GM23338 (cell line): ENCODE data around the gene EFCAB12. TPM values are rescaled to one million over a fixed set of nuclear protein-coding genes. Genes with fewer than 3 reads are reported as not detected.

ENCODE experiments used
- ATAC-seq: fragments of 200-7000 bp; cut with Tn5 transposase; 3 replicates; pipeline ENCODE4 v1.9.1; 2020
- DNase-seq: peaks from one replicate; pipeline ENCODE4 v3.0.0-alpha.2; 2015; ENCODE audit warnings: low spot score
- H2AFZ ChIP-seq: fragments of 200-600 bp; sonication (generic); 2 replicates; pipeline ENCODE4 v1.8.0; 2016; ENCODE audit warnings: antibody characterized with exemption, mild to moderate bottlenecking, moderate library complexity
- H3F3A ChIP-seq: fragments of 200-600 bp; sonication (generic); replicated peaks from 2 replicates; pipeline ENCODE4 v1.8.0; 2017; ENCODE audit warnings: antibody characterized with exemption, mixed run types, low read depth
- H3K27ac ChIP-seq: fragments of 200-600 bp; sonication (generic); 2 replicates; pipeline ENCODE4 v1.6.1; 2016; ENCODE audit warnings: low read depth
- H3K27me3 ChIP-seq: fragments of 200-600 bp; sonication (generic); 2 replicates; pipeline ENCODE4 v1.8.0; 2016; ENCODE audit warnings: mild to moderate bottlenecking, mixed run types, moderate library complexity; ENCODE audit not compliant: insufficient read depth
- H3K36me3 ChIP-seq: fragments of 200-600 bp; sonication (generic); 2 replicates; pipeline ENCODE4 v1.8.0; 2016; ENCODE audit warnings: mild to moderate bottlenecking; ENCODE audit not compliant: insufficient read depth
- H3K4me1 ChIP-seq: fragments of 200-600 bp; sonication (generic); 2 replicates; pipeline ENCODE4 v1.8.0; 2016; ENCODE audit warnings: mild to moderate bottlenecking, moderate library complexity; ENCODE audit not compliant: insufficient read depth
- H3K4me2 ChIP-seq: fragments of 200-600 bp; sonication (generic); 2 replicates; pipeline ENCODE4 v1.7.1; 2017; ENCODE audit warnings: mixed run types
- H3K4me3 ChIP-seq: fragments of 200-600 bp; sonication (generic); 2 replicates; pipeline ENCODE4 v1.6.1; 2016; ENCODE audit warnings: mixed run types
- H3K79me2 ChIP-seq: fragments of 200-600 bp; sonication (generic); replicated peaks from 2 replicates; pipeline ENCODE4 v1.8.0; 2017; ENCODE audit warnings: mild to moderate bottlenecking; ENCODE audit not compliant: insufficient read depth
- H3K9me2 ChIP-seq: fragments of 200-600 bp; sonication (generic); 2 replicates; pipeline ENCODE4 v1.8.0; 2017; ENCODE audit not compliant: insufficient read depth
- H4K20me1 ChIP-seq: fragments of 200-600 bp; sonication (generic); replicated peaks from 2 replicates; pipeline ENCODE4 v1.8.0; 2017; ENCODE audit warnings: mild to moderate bottlenecking; ENCODE audit not compliant: insufficient read depth
- H3K27ac Mint-ChIP-seq: 2 replicates; pipeline ENCODE4 v1.8.0; 2020; ENCODE audit warnings: inconsistent platforms, mild to moderate bottlenecking, moderate library complexity, mixed read lengths
- H3K27me3 Mint-ChIP-seq: 3 replicates; pipeline ENCODE4 v1.8.0; 2022; ENCODE audit warnings: low read depth, mild to moderate bottlenecking, moderate library complexity, mixed read lengths, inconsistent platforms; ENCODE audit not compliant: insufficient read depth, poor library complexity
- H3K36me3 Mint-ChIP-seq: 3 replicates; pipeline ENCODE4 v1.8.0; 2021; ENCODE audit warnings: low read depth, mild to moderate bottlenecking, inconsistent platforms, moderate library complexity, mixed read lengths
- H3K4me1 Mint-ChIP-seq: 3 replicates; pipeline ENCODE4 v1.8.0; 2020; ENCODE audit warnings: mild to moderate bottlenecking, inconsistent platforms, mixed read lengths
- H3K4me3 Mint-ChIP-seq: 3 replicates; pipeline ENCODE4 v1.8.0; 2021; ENCODE audit warnings: moderate library complexity, mild to moderate bottlenecking, inconsistent platforms, mixed read lengths
- H3K9me3 Mint-ChIP-seq: 3 replicates; pipeline ENCODE4 v1.8.0; 2020; ENCODE audit warnings: moderate library complexity, mild to moderate bottlenecking, inconsistent platforms, mixed read lengths
- CTCF ChIP-seq, 2 experiments: fragments of 200-600 bp in 1 of 2; sonication (generic) in 1 of 2; conservative IDR thresholded peaks; 2 replicates each; pipeline versions ENCODE4 v1.5.1 to v1.6.1; 2016 to 2017; ENCODE audit warnings: antibody characterized with exemption in 2 of 2, low read depth in 2 of 2, mild to moderate bottlenecking in 2 of 2, moderate library complexity in 1 of 2
- EZH2 ChIP-seq: fragments of 200-600 bp; sonication (generic); IDR thresholded peaks from one replicate; pipeline ENCODE4 v1.8.0; 2017; ENCODE audit warnings: antibody characterized with exemption, mild to moderate bottlenecking, low read depth; ENCODE audit not compliant: unreplicated experiment
- JUNB ChIP-seq: IDR thresholded peaks from one replicate; pipeline ENCODE4 v1.6.1; 2016; ENCODE audit warnings: antibody characterized with exemption; ENCODE audit not compliant: unreplicated experiment
- NANOG ChIP-seq: IDR thresholded peaks from 2 replicates; pipeline ENCODE4 v1.6.1; 2016; ENCODE audit warnings: antibody characterized with exemption, borderline replicate concordance
- STAT1 ChIP-seq: IDR thresholded peaks from one replicate; pipeline ENCODE4 v1.6.1; 2016; ENCODE audit warnings: antibody characterized with exemption; ENCODE audit not compliant: unreplicated experiment
- ZNF114 ChIP-seq: fragments of 250-450 bp; sonication (Bioruptor Pico); IDR thresholded peaks from 2 replicates; pipeline ENCODE4 v1.5.0; 2020; ENCODE audit warnings: mild to moderate bottlenecking, moderate library complexity
- ZNF331 ChIP-seq: fragments of 250-450 bp; sonication (Bioruptor Pico); IDR thresholded peaks from 2 replicates; pipeline ENCODE4 v1.5.0; 2020; ENCODE audit warnings: low read depth, mild to moderate bottlenecking, moderate library complexity
- ZNF462 ChIP-seq: fragments of 250-450 bp; sonication (Bioruptor Pico); IDR thresholded peaks from 2 replicates; pipeline ENCODE4 v1.5.0; 2020; ENCODE audit warnings: mild to moderate bottlenecking, moderate library complexity
- polyA plus RNA-seq: library from polyadenylated mRNA; unstranded; fragments of >200 nt; fragmentation: Nextera tagmentation; extraction: Ambion mirVana; gene quantifications from 2 replicates; pipeline ENCODE4 v1.2.1, GENCODE V29; 2016
- total RNA-seq: library from RNA; depleted of rRNA; stranded (reverse); fragments of >200 nt; shearing (Covaris generic); gene quantifications from 2 replicates; pipeline ENCODE4 v1.2.3, GENCODE V29; 2014

EFCAB12 gene
- total and polyA plus RNA-seq, 2 experiments from 2014 or later: 0.24 to 0.65 TPM

- no peak for TF ChIP-seq ZNF462 (CRISPR knock-in tag)
- TF ChIP-seq STAT1: no peak
These were observed 18.9 kb downstream of the EFCAB12 start (continued) for GRCh38 chr3:129409541-129409940.

- Histone ChIP-seq H3K36me3 (no peaks in the 10 kb centered on the region), H4K20me1 (no peaks in the 10 kb centered on the region), H3K4me1 (no peaks in the 10 kb centered on the region), H3K4me2 (no peak overlapping the region), H3K79me2 (no peaks in the 10 kb centered on the region), H3F3A (no peaks in the 10 kb centered on the region), H3K27me3 (no peaks in the 10 kb centered on the region), H2AFZ (no peak overlapping the region), H3K27ac (no peak overlapping the region), H3K4me3 (no peak overlapping the region), H3K9me2 (no peaks in the 10 kb centered on the region)
- no peak overlapping the region for H3K4me3 Mint-ChIP-seq
- peaks cover 9% of the 10 kb centered on the region for H3K27me3 Mint-ChIP-seq
- H3K4me1 Mint-ChIP-seq: no peaks in the 10 kb centered on the region; the same call in 2 of the 3 replicates
- H3K27ac Mint-ChIP-seq: no peak overlapping the region
- DNase-seq (no peak), ATAC-seq (no peak)
- no peaks in the 10 kb centered on the region; the same call in 2 of the 3 replicates for H3K9me3 Mint-ChIP-seq
- H3K36me3 Mint-ChIP-seq: no peaks in the 10 kb centered on the region
- no peak for TF ChIP-seq CTCF (conservative IDR thresholded peaks at IDR 0.05; ENCODE audit: low read depth in 2 of 2)
- TF ChIP-seq NANOG: no peak
- no peak for TF ChIP-seq ZNF462 (CRISPR knock-in tag)
- no peak for TF ChIP-seq STAT1
- no peak for TF ChIP-seq JUNB
- TF ChIP-seq EZH2: no peak
- no peak for TF ChIP-seq ZNF114 (CRISPR knock-in tag)
- no peak for TF ChIP-seq ZNF331
These were observed 23.8 kb downstream of the EFCAB12 start for GRCh38 chr3:129404610-129405009.
